ENCODE measurements around the gene MBNL1.

The MBNL1 gene

GRCh38 chr3:152457500-152458375 lies 189.0 kb downstream of the MBNL1 start:
- DNase-seq = no peak

- DNase-seq = no peak
Measured at GRCh38 chr3:152458376-152459117, 189.8 kb downstream of the MBNL1 start.

- no peak for DNase-seq
Measured at GRCh38 chr3:152459118-152459515, 190.4 kb downstream of the MBNL1 start.

GRCh38 chr3:152459572-152459971 lies 190.8 kb downstream of the MBNL1 start:
- DNase-seq = no peak

GRCh38 chr3:152460936-152461335 lies 192.2 kb downstream of the MBNL1 start:
- no peak for DNase-seq

- no peak for DNase-seq
Measured at GRCh38 chr3:152461460-152461859, 192.7 kb downstream of the MBNL1 start.

GRCh38 chr3:152466784-152467183 lies 198.1 kb downstream of the MBNL1 start:
- peak; percentile 55 for DNase-seq

GRCh38 chr3:152469248-152470025 lies 200.7 kb downstream of the MBNL1 start:
- no peak for DNase-seq

GRCh38 chr3:152470095-152470494 lies 201.4 kb downstream of the MBNL1 start:
- no peak for DNase-seq

GRCh38 chr3:152470893-152471292 lies 202.2 kb downstream of the MBNL1 start:
- DNase-seq = no peak

GRCh38 chr3:152471814-152472671 lies 203.3 kb downstream of the MBNL1 start:
- DNase-seq = peak; percentile 66

GRCh38 chr3:152472672-152472954 lies 203.9 kb downstream of the MBNL1 start:
- DNase-seq = no peak

- peak; percentile 67 for DNase-seq
Measured at GRCh38 chr3:152474585-152474984, 205.9 kb downstream of the MBNL1 start.

GRCh38 chr3:152477422-152477821 lies 208.7 kb downstream of the MBNL1 start:
- DNase-seq = peak; percentile 14

- no peak for DNase-seq
Measured at GRCh38 chr3:152480282-152480953, 211.7 kb downstream of the MBNL1 start.

- DNase-seq = no peak
Measured at GRCh38 chr3:152486364-152486763, 217.6 kb downstream of the MBNL1 start.

- DNase-seq = no peak
Measured at GRCh38 chr3:152488449-152488848, 219.7 kb downstream of the MBNL1 start.

- no peak for DNase-seq
Measured at GRCh38 chr3:152491922-152492321, 223.2 kb downstream of the MBNL1 start.

GRCh38 chr3:152496286-152496685 lies 227.6 kb downstream of the MBNL1 start:
- DNase-seq = no peak

- no peak for DNase-seq
Measured at GRCh38 chr3:152496716-152497115, 228.0 kb downstream of the MBNL1 start.

GRCh38 chr3:152497457-152497856 lies 228.7 kb downstream of the MBNL1 start:
- no peak for DNase-seq

GRCh38 chr3:152497890-152498289 lies 229.2 kb downstream of the MBNL1 start:
- DNase-seq = no peak

Measured in EL (cell line).